ENCODE results near the gene CPEB3.
"Not testable (repeated sequence)": the region's sequence is repeated elsewhere in the genome, so short reads cannot be mapped to it uniquely, and the experiment has no call there.

The CPEB3 gene

GRCh38 chr10:92052741-92053140, 238.1 kb downstream of the CPEB3 start:
- in situ Hi-C loops (cut with HindIII; ENCODE audit: low sequenced_read_pairs), result loop anchor here (5.0 kb wide), 1 partner anchor 35 kb away; no protein-coding TSS in a partner anchor

- in situ Hi-C loops (cut with HindIII; ENCODE audit: low sequenced_read_pairs), result loop anchor here (5.0 kb wide), 1 partner anchor 35 kb away; no protein-coding TSS in a partner anchor
These were observed 238.8 kb downstream of the CPEB3 start for GRCh38 chr10:92052088-92052487.

GRCh38 chr10:92047215-92047614, 243.7 kb downstream of the CPEB3 start:
- in situ Hi-C loops (cut with HindIII; ENCODE audit: low sequenced_read_pairs), result no loop called here

GRCh38 chr10:92045641-92046106, 245.2 kb downstream of the CPEB3 start:
- in situ Hi-C loops (cut with HindIII; ENCODE audit: low sequenced_read_pairs), result no loop called here

- in situ Hi-C loops (cut with HindIII; ENCODE audit: low sequenced_read_pairs), result no loop called here
These were observed 248.3 kb downstream of the CPEB3 start for GRCh38 chr10:92042541-92042940.

GRCh38 chr10:92038949-92039348, 251.9 kb downstream of the CPEB3 start:
- in situ Hi-C loops (cut with HindIII; ENCODE audit: low sequenced_read_pairs), result no loop called here

- in situ Hi-C loops (cut with HindIII; ENCODE audit: low sequenced_read_pairs), result not testable (repeated sequence)
These were observed 257.8 kb downstream of the CPEB3 start for GRCh38 chr10:92033070-92033469.

- in situ Hi-C loops (cut with HindIII; ENCODE audit: low sequenced_read_pairs), result no loop called here
These were observed 259.3 kb downstream of the CPEB3 start for GRCh38 chr10:92031580-92031979.

- in situ Hi-C loops (cut with HindIII; ENCODE audit: low sequenced_read_pairs), result no loop called here
These were observed 263.7 kb downstream of the CPEB3 start for GRCh38 chr10:92027141-92027540.

GRCh38 chr10:92025340-92025739, 265.5 kb downstream of the CPEB3 start:
- in situ Hi-C loops (cut with HindIII; ENCODE audit: low sequenced_read_pairs), result not testable (repeated sequence)

- in situ Hi-C loops (cut with HindIII; ENCODE audit: low sequenced_read_pairs), result no loop called here
These were observed 266.2 kb downstream of the CPEB3 start for GRCh38 chr10:92024700-92025099.

GRCh38 chr10:92014620-92015019, 276.3 kb downstream of the CPEB3 start:
- in situ Hi-C loops (cut with HindIII; ENCODE audit: low sequenced_read_pairs), result no loop called here

GRCh38 chr10:92011560-92012214, 279.2 kb downstream of the CPEB3 start:
- in situ Hi-C loops (cut with HindIII; ENCODE audit: low sequenced_read_pairs), result no loop called here

GRCh38 chr10:92010047-92010735, 280.7 kb downstream of the CPEB3 start:
- in situ Hi-C loops (cut with HindIII; ENCODE audit: low sequenced_read_pairs), result no loop called here

GRCh38 chr10:92009445-92009844, 281.4 kb downstream of the CPEB3 start:
- in situ Hi-C loops (cut with HindIII; ENCODE audit: low sequenced_read_pairs), result no loop called here

GRCh38 chr10:92005978-92006377, 284.9 kb downstream of the CPEB3 start:
- in situ Hi-C loops (cut with HindIII; ENCODE audit: low sequenced_read_pairs), result no loop called here

- in situ Hi-C loops (cut with HindIII; ENCODE audit: low sequenced_read_pairs), result no loop called here
These were observed 287.6 kb downstream of the CPEB3 start for GRCh38 chr10:92003258-92003657.

- in situ Hi-C loops (cut with HindIII; ENCODE audit: low sequenced_read_pairs), result no loop called here
These were observed 288.9 kb downstream of the CPEB3 start for GRCh38 chr10:92001995-92002394.

- in situ Hi-C loops (cut with HindIII; ENCODE audit: low sequenced_read_pairs), result no loop called here
These were observed 289.3 kb downstream of the CPEB3 start for GRCh38 chr10:92001581-92001980.
